Endodermal cell (in vitro differentiated cells): ENCODE measurements around the gene NGEF. TPM values are rescaled to one million over a fixed set of nuclear protein-coding genes. Genes with fewer than 3 reads are reported as not detected.

Source experiments
- DNase-seq: peaks from one replicate; pipeline ENCODE4 v3.0.0-alpha.2; 2017
- H3K27ac ChIP-seq: 2 replicates; pipeline ENCODE4 v1.5.1; 2013; ENCODE audit warnings: mild to moderate bottlenecking, low read depth, low read length, moderate library complexity
- H3K27me3 ChIP-seq: 2 replicates; pipeline ENCODE4 v1.6.1; 2013; ENCODE audit warnings: mild to moderate bottlenecking, low read length, moderate library complexity; ENCODE audit not compliant: insufficient read depth, control insufficient read depth, poor library complexity, severe bottlenecking
- H3K36me3 ChIP-seq: 2 replicates; pipeline ENCODE4 v1.7.0; 2013; ENCODE audit warnings: mild to moderate bottlenecking, low read length, moderate library complexity; ENCODE audit not compliant: control insufficient read depth, insufficient read depth
- H3K4me1 ChIP-seq: one replicate; pipeline ENCODE4 v1.7.0; 2013; ENCODE audit warnings: low read length; ENCODE audit not compliant: control insufficient read depth, insufficient read depth
- H3K4me3 ChIP-seq: 2 replicates; pipeline ENCODE4 v1.5.1; 2013; ENCODE audit warnings: mild to moderate bottlenecking, low read length, moderate library complexity
- H3K9ac ChIP-seq: 2 replicates; pipeline ENCODE4 v1.6.1; 2013; ENCODE audit warnings: mild to moderate bottlenecking, low read length, moderate library complexity; ENCODE audit not compliant: poor library complexity, severe bottlenecking; ENCODE audit errors: extremely low read depth
- H3K9me3 ChIP-seq: 2 replicates; pipeline ENCODE4 v1.6.1; 2013; ENCODE audit warnings: mild to moderate bottlenecking, low read length, moderate library complexity; ENCODE audit not compliant: control insufficient read depth
- H3K27ac Mint-ChIP-seq: 2 replicates; pipeline ENCODE4 v1.8.0; 2020; ENCODE audit warnings: mixed read lengths
- H3K27me3 Mint-ChIP-seq: 2 replicates; pipeline ENCODE4 v1.8.0; 2021; ENCODE audit warnings: mild to moderate bottlenecking, mixed read lengths; ENCODE audit not compliant: insufficient read depth
- H3K36me3 Mint-ChIP-seq: 2 replicates; pipeline ENCODE4 v1.8.0; 2020; ENCODE audit warnings: low read depth, mixed read lengths
- H3K4me1 Mint-ChIP-seq: 2 replicates; pipeline ENCODE4 v1.8.0; 2020; ENCODE audit warnings: mixed read lengths
- H3K4me3 Mint-ChIP-seq: 2 replicates; pipeline ENCODE4 v1.8.0; 2020; ENCODE audit warnings: mild to moderate bottlenecking, moderate library complexity, mixed read lengths
- H3K9me3 Mint-ChIP-seq: 2 replicates; pipeline ENCODE4 v1.8.0; 2020; ENCODE audit warnings: mild to moderate bottlenecking, mixed read lengths
- WGBS, 2 experiments: methylation state at CpG; one replicate each; pipeline versions ENCODE4 v1.1.5 to v1.1.7; 2013; ENCODE audit warnings: missing lambda C conversion rate in 2 of 2, mixed read lengths in 1 of 2; ENCODE audit not compliant: insufficient coverage in 1 of 2, insufficient read length in 1 of 2; 5-methylcytosine and 5-hydroxymethylcytosine counted together
- total RNA-seq, 2 donors: library from RNA; stranded (reverse); fragmentation: NEBNext Ultra II Directional in 1 of 2; extraction: Animal tissue kit (Norgen Biotek cat#: 25700) in 1 of 2; gene quantifications; 2 replicates in 1 of 2; 3 replicates in 1 of 2; pipeline ENCODE4 v1.2.1, GENCODE V29; 2021
- TF ChIP-seq, protein P1 (sequence below): fragments of 200-600 bp; sonication (generic); conservative IDR thresholded peaks from 2 replicates; pipeline ENCODE4 v1.5.0; 2021; ENCODE audit warnings: antibody characterized with exemption, mild to moderate bottlenecking

Gene NGEF
- total RNA-seq, 2 donors from 2014 or later = 1.8 to 2.9 TPM

DNA sequence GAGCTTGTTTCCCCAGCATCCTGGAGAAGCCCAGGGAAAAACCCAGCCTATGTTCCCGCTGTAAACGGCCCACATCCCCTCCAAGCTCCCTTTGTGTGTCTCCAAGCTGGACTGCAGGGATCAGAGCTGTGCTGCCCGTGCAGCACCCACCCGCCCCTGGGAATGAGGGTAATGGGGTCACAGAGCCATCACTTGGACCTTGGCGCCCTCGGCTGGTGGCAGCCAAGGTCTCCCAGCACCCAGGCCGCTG, 46.4 kb upstream of the NGEF start:
- peaks cover 2% of the 10 kb centered on the region for H3K27me3 ChIP-seq
- H3K4me3 ChIP-seq = no peak overlapping the region
- H3K9ac ChIP-seq = no peak overlapping the region
- no peaks in the 10 kb centered on the region for H3K36me3 ChIP-seq
- Mint-ChIP-seq H3K4me1 (no peaks in the 10 kb centered on the region), H3K36me3 (no peaks in the 10 kb centered on the region), H3K27me3 (peaks cover 13% of the 10 kb centered on the region), H3K9me3 (no peaks in the 10 kb centered on the region), H3K4me3 (no peak overlapping the region), H3K27ac (no peak overlapping the region)
- no peaks in the 10 kb centered on the region for H3K9me3 ChIP-seq
- TF ChIP-seq, protein P1, sequence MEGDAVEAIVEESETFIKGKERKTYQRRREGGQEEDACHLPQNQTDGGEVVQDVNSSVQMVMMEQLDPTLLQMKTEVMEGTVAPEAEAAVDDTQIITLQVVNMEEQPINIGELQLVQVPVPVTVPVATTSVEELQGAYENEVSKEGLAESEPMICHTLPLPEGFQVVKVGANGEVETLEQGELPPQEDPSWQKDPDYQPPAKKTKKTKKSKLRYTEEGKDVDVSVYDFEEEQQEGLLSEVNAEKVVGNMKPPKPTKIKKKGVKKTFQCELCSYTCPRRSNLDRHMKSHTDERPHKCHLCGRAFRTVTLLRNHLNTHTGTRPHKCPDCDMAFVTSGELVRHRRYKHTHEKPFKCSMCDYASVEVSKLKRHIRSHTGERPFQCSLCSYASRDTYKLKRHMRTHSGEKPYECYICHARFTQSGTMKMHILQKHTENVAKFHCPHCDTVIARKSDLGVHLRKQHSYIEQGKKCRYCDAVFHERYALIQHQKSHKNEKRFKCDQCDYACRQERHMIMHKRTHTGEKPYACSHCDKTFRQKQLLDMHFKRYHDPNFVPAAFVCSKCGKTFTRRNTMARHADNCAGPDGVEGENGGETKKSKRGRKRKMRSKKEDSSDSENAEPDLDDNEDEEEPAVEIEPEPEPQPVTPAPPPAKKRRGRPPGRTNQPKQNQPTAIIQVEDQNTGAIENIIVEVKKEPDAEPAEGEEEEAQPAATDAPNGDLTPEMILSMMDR = no peak
- peak; percentile 72 for DNase-seq
- peaks cover 4% of the 10 kb centered on the region for H3K4me1 ChIP-seq
- no peak overlapping the region for H3K27ac ChIP-seq
- WGBS, 2 experiments = 88% methylated on average over 7 of the region's 7 CpGs; no CpG with 5 or more reads in 1 of the 2 experiments

DNA sequence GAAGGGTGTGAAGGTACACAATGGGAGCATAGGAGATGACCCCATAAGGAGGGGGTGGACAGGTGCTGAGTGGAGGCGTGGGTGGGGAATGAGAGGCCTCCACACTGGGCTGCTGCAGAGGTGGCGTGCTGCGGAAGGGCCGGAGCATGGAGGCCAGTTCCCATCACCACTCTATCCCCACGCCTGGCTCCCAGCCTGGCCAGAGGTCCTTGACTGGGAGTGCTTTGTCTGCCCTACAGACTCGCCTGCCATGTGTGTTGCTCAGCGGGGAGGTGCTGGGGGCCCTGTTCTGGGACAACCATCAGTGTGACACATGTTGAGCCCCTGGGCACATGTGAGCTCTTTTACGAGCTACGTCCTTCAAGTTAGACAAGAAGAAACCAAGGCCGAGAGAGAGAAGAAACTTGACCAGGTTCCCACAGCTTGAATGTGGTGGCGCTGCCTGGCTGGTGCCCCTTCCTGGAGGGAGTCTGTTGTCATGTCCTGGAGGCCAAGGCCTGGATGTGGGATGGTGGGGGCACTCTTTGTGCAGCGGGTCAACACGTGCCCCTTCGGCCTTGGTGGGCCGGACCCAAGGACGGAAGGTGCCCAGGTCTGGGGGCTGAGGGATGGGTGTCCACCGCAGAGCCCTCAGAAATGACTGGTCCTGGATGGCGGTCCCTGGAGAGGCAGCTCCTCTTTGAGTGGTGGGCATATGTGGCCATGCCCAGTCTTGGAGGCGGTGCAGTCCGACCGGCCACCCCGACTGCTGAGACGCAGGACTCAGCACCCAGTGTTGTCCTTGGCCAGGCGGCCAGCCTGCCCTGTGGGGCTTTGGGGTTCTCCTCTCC, 45.9 kb upstream of the NGEF start:
- Mint-ChIP-seq H3K9me3 (no peaks in the 10 kb centered on the region), H3K4me1 (no peaks in the 10 kb centered on the region), H3K27me3 (peaks cover 18% of the 10 kb centered on the region), H3K36me3 (no peaks in the 10 kb centered on the region), H3K4me3 (no peak overlapping the region), H3K27ac (no peak overlapping the region)
- DNase-seq = peak; percentile 27
- H3K4me1 ChIP-seq = peaks cover 4% of the 10 kb centered on the region
- 91 to 96% methylated on average over 11 to 24 of the region's 24 CpGs for WGBS, 2 experiments
- no peaks in the 10 kb centered on the region for H3K36me3 ChIP-seq
- H3K4me3 ChIP-seq = no peak overlapping the region
- H3K27ac ChIP-seq = no peak overlapping the region
- TF ChIP-seq, protein P1 = no peak
- no peak overlapping the region for H3K9ac ChIP-seq
- peaks cover 5% of the 10 kb centered on the region for H3K27me3 ChIP-seq
- no peaks in the 10 kb centered on the region for H3K9me3 ChIP-seq

DNA sequence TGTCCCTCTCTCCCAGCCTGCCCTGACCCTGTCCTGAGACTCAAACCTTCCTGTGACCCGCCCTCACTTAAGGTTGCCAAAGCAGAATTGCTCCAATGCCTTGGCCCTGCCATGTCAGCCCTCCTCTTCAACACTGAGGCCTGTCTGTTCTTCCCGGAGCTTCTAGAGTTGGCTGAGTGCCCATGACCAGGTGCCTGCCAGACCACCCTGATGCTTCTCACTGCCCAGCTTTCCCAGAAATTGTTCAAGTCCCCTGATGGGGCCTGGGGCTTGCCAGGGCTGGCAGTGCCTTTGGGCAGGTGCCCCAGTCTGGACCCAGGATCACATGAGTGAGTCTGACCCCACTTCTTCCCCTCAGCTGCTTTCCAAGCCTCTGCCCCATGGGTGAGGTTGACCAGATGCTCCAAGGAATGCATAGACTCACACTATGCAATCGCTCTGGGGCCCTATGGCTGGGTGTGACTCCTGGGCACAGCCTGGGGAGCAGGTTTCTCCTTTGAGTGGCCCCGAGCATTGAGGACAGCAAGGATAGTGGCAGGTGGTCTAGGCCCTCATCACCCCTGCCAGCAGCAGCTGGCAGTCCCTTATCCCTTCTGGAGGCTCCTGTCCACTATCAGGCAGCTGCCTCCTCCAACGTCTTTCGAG, 44.0 kb upstream of the NGEF start:
- Mint-ChIP-seq H3K4me3 (no peak overlapping the region), H3K27me3 (peaks cover 21% of the 10 kb centered on the region), H3K4me1 (peaks cover 3% of the 10 kb centered on the region), H3K36me3 (no peaks in the 10 kb centered on the region), H3K27ac (no peak overlapping the region), H3K9me3 (no peaks in the 10 kb centered on the region)
- H3K4me1 ChIP-seq = peaks cover 4% of the 10 kb centered on the region
- no peaks in the 10 kb centered on the region for H3K36me3 ChIP-seq
- H3K4me3 ChIP-seq = no peak overlapping the region
- H3K9ac ChIP-seq = no peak overlapping the region
- H3K27ac ChIP-seq = no peak overlapping the region
- H3K9me3 ChIP-seq = no peaks in the 10 kb centered on the region
- 85 to 97% methylated on average over 5 to 6 of the region's 6 CpGs for WGBS, 2 experiments
- peaks cover 8% of the 10 kb centered on the region for H3K27me3 ChIP-seq
- DNase-seq = peak; percentile 29
- TF ChIP-seq, protein P1 = no peak
